CD4-positive, alpha-beta T cell treated with Interleukin-6 at 100 ng/mL for 8 hours (primary cell): ENCODE data around the gene NEK4.
A peak's percentile ranks its signal among the peaks of the same experiment; 100 is the strongest.
"Not testable (repeated sequence)": the region's sequence is repeated elsewhere in the genome, so short reads cannot be mapped to it uniquely, and the experiment has no call there.

Experiments
- DNase-seq: peaks from one replicate; pipeline ENCODE4 v3.0.0-alpha.2; 2020; ENCODE audit warnings: mixed read lengths, low spot score

Gene NEK4

DNA sequence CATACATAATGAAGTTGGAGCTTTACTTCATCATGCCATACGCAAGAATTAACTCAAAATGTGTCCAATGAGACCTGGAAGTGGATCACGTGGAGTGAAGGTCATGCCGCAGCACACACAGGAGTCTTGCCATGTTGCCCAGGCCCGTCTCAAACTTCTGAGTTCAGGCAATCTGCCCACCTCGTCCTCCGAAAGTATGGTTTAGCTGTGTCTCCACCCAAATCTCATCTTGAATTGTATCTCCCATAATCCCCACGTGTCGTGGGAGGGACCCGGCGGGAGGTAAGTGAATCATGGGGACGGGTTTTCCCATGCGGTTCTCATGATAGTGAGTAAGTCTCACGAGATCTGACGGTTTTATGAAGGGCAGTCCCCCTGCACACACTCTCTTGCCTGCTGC lies 39.1 kb downstream of the NEK4 start:
- DNase-seq = no peak

DNA sequence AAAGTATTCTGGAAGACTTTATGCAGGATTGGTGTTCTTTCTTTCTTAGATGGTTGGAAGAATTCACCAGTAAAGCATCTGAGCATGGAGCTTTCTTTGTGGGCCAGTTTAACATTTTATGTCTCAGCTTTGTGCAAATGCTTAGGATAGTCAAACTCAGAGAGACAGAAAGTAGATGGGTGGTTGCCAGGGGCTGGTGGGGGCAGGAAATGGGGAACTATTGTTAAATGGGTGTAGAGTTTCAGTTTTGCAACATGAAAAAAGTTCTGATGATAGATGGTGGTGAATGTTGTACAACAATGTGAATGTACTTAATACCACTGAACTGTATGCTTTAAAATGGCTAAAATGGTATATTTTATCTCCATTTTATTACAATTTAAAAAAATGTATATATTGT lies 40.1 kb downstream of the NEK4 start:
- DNase-seq = no peak

DNA sequence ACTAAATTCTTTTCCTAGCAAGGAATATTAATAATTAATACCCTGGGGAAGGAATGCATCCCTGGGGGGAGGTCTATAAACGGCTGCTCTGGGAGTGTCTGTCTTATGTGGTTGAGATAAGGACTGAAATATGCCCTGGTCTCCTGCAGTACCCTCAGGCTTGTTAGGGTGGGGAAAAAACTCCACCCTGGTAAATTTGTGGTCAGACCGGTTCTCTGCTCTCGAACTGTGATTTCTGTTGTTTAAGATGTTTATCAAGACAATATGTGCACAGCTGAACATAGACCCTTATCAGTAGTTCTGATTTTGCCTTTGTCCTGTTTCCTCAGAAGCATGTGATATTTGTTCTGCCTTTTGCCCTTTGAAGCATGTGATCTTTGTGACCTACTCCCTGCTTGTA lies 42.0 kb downstream of the NEK4 start:
- DNase-seq = not testable (repeated sequence)

DNA sequence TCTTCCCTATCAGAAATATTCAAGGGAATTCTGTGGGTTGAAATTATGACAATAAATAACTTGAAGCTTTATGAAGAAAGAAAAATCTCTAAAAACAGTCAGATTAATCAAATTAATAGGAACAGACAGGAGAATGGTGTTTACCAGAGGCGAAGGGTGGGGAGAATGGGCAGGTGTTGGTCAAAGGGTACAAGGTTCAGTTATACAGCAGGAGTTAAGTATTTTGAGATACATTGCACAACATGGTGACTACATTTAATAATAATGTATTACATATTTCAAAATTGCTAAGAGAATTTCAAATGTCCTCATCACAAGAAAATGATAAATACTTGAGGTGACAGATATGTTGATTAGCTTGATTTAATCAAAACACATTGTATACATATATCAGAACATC lies 46.2 kb downstream of the NEK4 start:
- DNase-seq = no peak

DNA sequence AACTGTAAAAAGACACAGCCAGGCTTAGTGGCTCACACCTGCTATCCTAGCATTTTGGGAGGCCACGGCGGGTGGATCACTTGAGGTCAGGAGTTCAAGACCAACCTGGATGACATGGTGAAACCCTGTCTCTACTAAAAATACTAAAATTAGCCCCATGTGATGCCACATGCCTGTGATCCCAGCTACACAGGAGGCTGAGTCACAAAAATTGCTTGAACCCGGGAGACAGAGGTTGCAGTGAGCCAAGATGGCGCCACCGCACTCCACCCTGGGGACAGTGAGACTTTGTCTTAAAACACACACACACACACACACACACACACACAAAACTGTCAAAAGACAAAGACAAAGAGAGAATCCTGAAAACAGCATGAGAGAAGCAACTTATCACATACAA lies 46.8 kb downstream of the NEK4 start:
- DNase-seq = no peak

DNA sequence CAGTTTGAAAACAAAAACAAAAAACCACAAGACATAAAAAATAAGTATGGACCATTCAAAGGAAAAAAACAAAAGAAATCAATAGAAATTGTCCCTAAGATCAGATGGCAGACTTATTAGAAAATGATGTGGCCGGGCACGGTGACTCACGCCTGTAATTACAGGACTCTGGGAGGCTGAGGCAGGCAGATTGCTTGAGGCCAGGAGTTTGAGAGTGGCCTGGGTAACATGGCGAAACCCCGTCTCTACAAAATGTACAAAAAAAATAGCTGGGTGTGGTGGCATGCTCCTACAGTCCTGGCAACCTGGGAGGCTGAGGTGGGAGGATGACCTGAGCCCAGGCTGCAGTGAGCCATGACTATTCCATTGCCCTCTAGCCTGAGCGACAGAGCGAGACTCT lies 48.2 kb downstream of the NEK4 start:
- DNase-seq = no peak

DNA sequence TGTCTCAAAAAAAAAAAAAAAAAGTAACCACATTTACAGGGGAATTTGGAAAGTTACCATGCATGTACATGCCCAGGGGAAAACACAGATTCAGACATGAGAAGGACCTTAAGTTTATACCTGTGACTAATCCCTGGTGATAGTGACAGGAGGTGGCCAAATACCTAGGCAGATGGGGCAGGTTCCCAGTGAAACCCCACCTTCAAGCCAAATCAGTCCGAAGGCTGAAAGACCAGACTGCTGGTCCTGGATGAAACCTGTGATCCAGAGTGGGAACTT lies 49.1 kb downstream of the NEK4 start:
- DNase-seq = no peak

DNA sequence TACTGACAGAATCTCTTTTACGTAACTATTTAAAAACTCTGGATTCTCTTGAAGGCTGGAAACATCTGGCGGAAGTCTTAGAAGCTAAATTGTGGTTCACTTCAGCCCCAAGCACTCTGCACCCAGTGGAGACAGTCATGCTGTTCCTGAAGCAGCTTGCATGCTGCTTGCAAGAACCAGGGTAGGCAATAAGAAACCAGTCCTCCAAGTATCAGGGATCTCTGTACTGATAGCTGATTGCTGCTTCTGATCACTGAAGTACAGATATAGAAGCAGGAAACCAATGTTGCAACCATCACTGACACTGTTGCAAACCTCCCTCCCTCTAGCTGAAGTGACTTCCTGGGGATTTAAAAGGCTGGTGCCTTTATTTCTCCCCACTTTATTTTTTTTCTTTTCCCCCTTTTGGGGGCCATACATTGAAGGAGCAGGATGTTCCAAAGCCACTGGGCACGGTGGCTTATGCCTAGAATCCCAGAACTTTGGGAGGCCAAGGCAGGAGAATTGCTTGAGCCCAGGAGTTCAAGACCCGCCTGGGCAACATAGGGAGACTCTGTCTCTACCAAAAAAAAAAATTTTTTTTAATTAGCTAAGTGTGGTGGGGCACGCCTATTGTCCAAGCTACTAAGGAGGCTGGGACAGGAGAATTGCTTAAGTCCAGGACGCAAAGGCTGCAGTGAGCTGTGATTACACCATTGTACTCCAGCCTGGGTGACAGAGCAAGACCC lies 49.6 kb downstream of the NEK4 start:
- peak; percentile 44 for DNase-seq

DNA sequence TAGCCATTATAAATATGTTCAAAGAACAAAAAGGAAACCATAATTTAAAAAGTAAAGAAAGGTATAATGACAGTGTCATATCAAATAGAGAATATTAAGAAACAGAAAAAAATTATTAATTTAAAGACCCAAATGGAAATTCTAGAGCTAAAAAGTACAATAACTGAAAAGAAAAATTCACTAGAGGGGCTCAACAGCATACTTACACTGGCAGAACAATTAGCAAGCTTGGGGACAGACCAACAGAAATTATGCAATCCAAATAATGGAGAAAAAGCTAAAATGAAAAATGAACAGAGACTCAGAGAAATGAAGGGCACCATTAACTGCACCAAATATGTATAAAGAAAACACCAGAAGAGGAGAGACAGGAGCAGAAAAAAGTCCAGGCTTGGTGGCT lies 51.1 kb downstream of the NEK4 start:
- DNase-seq = no peak

DNA sequence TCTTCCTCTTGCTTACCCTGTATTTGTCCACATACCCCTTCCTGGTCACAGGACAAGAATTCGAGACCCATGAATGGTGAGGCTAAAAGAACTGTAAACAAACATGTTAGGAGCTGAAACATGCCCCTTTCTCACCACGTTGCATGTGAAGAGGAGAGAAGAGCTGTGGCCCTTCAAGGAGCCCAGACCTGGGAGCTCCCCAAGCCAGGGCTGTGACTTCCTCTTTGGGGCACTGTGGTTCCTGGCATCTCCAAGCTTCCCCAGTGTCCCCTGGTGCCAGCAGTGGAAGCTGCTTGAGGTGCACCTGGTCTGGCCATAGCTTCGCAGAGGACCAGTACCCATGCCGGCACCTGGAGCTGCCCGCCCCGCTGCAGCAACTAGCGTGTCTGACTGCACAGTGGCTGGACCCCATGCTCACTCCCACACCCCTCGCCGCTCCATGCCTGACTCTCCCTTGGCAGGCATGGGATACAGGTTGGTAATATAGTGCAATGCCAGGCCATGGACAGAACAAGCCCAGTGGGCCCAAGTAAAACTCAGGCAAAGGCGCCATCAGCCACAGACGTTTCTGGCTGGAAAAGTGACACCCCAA lies 54.9 kb downstream of the NEK4 start:
- no peak for DNase-seq

DNA sequence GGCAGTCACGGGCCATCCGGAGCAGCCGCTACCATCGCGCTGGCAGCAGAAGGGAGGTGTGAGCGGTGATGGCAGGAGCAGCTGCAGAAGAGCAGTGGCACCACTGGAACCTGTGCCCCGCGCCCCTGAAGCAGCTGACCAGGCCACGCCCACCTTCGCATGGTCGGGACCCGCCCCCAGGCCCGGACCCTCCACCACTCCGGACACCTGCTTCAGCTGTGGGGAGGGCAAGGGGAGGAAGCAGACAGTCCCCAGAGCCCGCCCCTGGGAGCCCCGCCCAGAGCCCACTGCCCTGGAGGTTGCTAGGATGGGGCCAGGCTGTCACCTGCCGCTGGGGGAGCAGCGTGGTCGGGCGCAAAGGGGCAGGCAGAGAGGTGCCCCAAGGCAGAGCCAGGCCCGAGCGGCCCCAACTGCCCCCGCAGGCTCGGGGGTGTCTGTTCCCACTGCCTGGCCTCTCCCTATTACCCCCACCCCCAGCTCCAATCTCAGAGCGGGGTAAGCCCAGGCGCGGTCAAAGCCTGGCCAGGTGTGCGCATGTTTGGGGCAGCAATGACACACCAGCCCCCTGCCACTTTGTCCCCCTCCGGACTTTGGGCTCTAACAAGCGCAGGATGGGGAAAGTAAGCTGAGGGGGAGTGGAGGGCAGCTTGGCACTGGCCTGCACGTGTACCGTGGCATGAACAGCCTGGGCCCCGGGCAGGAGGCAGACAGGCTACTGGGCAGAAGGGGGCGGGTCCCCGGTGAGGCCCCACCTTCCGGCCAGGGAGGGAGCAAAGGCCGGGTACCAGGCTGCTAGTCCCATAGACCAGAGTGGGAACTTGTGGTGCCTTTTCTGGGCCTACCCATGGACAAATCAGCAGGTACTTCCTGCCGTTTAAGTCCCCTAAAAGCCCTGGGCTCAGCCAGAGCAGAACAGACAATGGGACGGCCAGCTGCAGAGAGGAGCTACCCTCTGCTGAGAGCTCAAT lies 56.1 kb downstream of the NEK4 start:
- DNase-seq = no peak

DNA sequence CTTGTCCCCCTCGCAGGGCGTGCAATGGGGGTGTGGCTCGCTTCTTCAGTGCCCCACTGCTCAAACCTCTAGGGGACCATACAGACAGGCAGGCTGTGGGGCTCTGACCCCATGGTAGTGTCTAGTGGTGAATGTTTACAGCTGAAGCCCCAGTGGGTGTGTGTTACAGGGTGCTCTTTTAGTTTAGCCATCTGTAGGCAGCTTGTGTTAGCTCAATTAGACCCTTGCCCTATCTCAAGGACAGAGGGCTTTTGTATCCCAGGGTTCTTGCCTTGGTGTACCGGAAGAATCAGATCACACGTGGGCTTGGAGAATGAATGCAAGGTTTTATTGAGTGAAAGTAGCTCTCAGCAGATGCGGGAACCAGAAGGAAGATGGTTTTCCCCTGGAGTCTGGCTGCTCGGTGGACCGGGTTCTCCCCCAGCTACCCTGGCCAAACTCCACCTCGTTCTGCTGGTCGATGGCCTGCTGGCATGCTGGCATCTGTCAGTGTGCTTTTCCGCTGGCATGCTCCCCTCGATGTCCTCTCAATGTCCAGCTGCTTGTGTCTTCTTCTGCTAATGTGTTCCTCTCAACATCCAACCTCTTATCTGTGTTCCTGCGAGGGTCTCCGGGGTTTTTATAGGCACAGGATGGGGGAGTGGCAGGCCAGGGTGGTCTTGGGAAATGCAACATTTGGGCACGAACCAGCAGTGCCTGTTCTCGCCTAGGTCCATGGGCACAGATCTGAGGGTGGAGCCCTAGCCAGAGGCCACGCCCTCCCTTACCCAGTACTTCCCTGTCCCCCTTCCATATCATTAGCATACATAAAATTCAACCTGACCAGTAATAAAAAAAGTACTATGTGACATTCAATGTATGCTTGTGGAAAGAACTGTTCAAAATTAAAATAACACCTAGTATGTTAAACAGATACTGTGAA lies 58.2 kb downstream of the NEK4 start:
- no peak for DNase-seq

DNA sequence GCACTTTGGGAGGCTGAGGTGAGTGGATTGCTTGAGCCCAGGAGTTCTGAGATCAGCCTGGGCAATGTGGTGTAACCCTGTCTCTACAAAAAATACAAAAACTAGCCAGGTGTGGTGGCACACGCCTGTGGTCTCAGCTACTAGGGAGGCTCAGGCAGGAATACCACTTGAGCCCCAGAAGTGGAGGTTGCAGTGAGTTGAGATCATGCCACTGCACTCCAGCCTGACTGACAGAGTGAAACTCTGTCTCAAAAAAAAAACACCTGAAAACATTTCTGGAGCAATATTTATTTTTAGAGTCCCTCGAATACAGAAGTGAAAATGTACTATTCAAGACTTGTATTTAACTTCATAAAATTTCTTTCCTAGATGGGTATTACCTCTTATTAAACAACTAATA lies 60.2 kb downstream of the NEK4 start:
- no peak for DNase-seq

DNA sequence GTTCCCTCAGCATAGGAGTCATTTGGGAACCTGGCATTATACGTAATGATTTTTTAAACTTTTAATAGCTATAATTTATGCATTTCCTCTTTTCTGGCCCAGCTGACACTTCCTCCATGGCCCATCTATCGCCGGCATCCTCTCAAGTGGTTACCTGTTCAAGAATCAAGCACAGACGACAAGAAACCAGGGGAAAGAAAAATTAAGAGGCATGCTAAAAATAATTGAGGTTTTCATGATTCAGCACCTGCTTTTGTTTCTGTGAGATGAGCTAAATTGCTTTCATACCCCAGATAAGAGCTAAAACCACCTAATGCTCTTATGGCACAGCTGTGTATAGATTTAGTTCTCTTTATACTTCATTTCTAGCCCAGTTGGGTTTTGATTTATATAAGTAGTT lies 63.2 kb downstream of the NEK4 start:
- DNase-seq = no peak

DNA sequence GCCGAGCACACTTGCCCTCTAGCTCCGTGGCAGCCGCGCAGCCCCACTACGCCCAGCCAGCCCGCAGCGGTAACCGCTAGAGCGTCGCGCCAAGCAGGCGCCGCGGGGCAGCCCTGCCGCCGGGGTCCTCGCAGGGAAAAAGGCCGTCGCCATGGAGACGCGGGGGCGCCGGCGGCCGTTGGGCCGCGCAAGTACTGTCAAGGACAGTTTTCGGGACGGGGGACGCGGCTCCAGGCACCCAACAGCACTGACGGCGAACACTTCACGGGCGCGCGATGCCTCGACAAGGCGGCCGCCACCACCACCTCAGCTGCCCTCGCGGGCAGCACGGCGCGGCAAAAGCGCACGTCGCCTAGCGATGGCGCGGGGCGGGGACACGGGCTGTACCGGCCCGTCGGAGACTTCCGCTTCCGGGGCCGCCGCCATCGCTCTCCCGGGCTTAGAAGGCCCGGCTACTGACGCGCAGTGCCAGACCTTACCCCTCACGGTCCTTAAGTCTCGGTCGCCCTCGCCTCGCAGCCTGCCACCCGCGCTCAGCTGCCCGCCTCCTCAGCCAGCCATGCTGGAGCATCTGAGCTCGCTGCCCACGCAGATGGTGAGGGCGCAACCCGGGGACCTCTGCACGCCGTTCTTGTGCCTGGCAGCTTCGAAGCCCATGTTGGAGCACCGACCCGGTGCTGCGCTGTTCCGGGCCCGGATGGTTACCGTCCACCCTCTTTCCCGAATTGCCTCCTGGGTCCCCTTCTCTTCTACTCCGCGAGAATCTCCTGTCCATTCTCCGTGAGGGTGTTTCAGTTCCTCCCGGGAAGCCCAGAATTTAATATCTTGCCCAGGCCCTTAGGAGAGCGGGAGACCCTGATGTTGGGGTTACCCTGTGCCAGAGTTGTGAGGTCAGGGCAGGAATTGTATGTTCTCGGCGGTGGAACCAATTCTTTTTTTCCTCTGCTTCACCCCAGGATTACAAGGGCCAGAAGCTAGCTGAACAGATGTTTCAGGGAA lies 64.8 kb downstream of the NEK4 start, which contains the start of the genes GLT8D1 and SPCS1:
Gene GLT8D1 (minus strand): TSS at position 104 of the 999 bp plus-strand sequence. CDS start 5,331 bp downstream, outside the sequence.
Gene SPCS1 (plus strand): TSS at position 419 of the 999 bp plus-strand sequence. CDS start 141 bp downstream, at position 560.
- DNase-seq = peak; percentile 78

DNA sequence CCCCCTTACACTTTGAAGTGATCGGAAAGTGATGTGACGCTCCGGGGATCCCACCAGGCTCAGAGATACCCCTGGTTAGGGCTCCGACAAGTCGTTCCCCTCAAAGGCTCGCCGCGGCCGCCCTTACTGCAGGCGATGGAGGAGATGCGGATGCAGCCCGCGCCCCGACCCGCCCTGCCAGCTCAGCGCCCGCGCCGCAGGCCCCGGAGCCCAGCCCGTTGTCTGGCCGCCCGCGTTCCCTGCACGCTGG lies 65.4 kb downstream of the NEK4 start:
- no peak for DNase-seq

DNA sequence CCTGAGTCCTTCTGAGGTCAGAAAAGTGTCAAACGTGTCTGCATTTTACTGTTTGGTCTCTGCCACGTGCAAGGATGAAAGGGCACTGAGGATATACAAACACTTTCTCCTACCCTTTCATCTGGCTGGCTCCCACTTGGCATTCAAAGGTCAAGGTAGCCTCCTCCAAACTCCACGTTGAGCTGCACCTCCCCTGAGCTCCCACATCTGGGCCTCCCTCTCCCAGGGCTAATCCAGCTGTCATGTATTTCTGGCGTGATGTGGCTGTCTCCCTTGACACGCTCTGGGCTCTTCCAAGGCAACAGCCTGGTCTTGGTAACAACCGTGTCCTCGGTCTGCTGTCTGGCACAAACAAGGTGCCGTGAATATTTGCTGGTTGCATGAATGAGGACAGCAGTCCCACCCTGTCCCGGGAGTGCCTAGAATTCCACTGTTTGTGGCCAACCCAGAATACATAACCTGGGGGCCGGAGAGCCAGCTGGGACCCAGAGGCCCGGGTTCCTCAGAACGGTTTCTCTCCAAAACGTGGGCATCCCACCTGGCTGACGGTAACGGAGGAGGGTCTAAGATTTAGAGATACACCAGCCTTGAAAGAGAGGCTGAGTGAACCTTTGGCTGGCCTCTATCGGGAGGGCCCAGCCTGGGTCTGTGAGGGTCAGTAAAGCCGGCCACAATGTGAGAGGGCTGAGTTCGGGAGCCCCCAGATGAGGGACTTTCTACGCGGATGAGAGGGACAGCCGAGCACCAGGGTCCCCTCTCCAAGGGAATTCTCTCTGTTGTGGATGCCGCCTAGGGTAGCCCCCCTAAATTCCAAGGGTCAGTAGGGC lies 65.9 kb downstream of the NEK4 start:
- DNase-seq = no peak

DNA sequence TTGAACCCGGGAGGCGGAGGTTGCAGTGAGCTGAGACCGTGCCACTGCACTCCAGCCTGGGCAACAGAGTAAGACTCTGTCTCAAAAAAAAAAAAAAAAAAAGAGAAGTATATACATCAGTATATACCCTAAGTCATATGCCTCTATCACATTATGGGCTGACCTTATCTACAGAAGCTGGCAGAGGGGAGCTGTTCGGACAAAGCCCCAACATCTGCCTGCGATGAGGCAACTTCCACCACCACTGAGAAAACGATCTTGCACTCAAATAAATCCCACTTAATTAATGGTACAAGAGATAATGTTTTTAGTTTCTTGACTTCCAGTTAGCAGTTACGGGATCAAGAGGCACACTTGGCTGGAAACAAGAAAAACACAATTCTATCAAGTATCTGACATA lies 67.4 kb downstream of the NEK4 start:
- no peak for DNase-seq

DNA sequence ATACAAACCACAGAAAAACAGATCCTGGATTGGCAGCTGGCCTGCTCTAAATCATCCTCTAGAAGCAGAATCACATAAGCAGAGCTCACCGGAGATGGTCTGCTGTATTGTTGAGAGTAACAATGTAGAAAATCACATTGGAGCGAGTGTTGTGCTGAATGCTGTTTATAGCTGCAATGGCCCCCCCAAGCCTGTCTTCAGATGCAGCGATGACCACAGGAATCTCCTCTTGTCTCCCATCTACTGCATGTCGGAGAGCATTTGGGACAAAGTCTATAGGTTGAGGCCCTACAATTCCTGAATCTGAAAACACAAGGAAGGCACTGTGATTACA lies 73.1 kb downstream of the NEK4 start:
- DNase-seq = no peak
